SK-MEL-5 (cell line): ENCODE results near the gene POGZ. TPM values are rescaled to one million over a fixed set of nuclear protein-coding genes. Genes with fewer than 3 reads are reported as not detected.
A peak's percentile ranks its signal among the peaks of the same experiment; 100 is the strongest.
"Not testable (repeated sequence)": the region's sequence is repeated elsewhere in the genome, so short reads cannot be mapped to it uniquely, and the experiment has no call there.

Source experiments
- DNase-seq: peaks from one replicate; pipeline ENCODE4 v3.0.0-alpha.2; 2016; ENCODE audit warnings: low read depth, low spot score
- in situ Hi-C: cut with HindIII; loops from 2 replicates; pipeline ENCODE4 v1.10.0; 2016; ENCODE audit warnings: low sequenced_read_pairs, high pct_unique_total_duplicates, low pct_unique_long_range_greater_than_20kb
- total RNA-seq: library from RNA; depleted of rRNA; stranded (reverse); fragments of >200 nt; shearing (Covaris generic); gene quantifications from 2 replicates; pipeline ENCODE4 v1.2.3, GENCODE V29; 2014

The POGZ gene
- total RNA-seq, 1 experiment from 2014 or later = 25.5 TPM

DNA sequence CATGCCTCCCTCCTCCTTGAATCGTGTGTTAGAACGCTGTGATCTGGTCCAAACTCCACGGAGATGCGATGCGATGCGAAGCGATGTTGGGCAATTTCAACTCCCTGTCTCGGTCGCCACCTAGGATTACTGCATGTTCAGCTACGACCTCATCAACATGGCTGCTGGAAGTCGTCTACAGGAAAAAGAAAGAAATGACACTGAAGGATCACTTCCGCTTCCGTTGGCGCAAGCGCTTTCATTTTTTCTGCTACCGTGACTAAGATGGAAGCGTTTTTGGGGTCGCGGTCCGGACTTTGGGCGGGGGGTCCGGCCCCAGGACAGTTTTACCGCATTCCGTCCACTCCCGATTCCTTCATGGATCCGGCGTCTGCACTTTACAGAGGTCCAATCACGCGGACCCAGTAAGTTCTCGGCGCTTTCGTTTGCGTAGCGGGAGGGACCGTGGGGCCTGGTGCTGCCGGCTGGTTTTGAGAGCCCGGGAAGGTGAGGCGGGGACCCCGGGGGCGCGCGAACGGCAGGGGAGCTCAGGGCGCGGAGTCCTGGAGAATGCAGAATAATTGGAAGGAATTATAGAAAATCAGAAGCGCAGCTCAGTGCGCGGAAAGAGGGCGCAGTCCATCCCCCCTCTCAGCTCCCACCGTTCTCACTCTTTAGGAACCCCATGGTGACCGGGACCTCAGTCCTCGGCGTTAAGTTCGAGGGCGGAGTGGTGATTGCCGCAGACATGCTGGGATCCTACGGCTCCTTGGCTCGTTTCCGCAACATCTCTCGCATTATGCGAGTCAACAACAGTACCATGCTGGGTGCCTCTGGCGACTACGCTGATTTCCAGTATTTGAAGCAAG, 59.7 kb downstream of the POGZ start, which contains the start of gene PSMB4:
Gene PSMB4, plus strand, starts transcription at position 250 of the 848 bp plus-strand sequence. Its CDS starts 15 bp downstream, at position 265.
- DNase-seq = peak; percentile 97
- in situ Hi-C loops = no loop called here

DNA sequence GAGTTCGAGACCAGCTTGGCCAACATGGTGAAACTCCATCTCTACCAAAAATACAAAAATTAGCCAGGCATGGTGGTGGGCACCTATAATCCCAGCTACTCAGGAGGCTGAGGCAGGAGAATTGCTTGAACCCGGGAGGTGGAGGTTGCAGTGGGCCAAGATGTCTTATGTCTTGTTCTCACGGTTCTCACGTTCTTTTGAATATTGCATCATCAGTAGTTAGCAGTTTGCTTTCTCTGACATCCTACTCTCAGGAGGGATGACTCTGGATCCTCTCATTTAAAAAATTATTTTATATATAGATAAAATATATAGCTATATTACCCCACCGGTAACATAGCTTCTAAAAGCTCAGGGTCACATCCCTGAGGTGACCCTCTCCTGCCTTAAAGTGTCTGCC, 63.0 kb downstream of the POGZ start:
- in situ Hi-C loops, DNase-seq: not testable (repeated sequence)

DNA sequence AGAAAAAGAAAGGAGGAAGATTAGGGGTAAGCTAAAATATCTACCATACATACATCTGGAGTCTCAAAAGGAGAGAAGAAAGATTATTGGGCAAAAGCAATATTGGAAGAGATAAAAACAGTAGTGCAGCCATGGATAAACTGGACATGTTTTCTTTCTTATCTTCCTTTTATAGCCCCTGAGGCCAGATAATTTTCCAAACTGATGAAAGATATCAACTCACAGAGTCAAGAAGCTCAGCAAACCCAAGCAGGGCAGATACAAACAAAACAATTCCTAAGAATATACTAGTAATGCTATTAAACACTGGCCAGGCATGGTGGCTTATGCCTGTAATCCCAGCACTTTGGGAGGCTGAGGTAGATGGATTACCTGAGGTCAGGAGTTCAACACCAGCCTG, 65.7 kb downstream of the POGZ start:
- DNase-seq = no peak
- in situ Hi-C loops = no loop called here

DNA sequence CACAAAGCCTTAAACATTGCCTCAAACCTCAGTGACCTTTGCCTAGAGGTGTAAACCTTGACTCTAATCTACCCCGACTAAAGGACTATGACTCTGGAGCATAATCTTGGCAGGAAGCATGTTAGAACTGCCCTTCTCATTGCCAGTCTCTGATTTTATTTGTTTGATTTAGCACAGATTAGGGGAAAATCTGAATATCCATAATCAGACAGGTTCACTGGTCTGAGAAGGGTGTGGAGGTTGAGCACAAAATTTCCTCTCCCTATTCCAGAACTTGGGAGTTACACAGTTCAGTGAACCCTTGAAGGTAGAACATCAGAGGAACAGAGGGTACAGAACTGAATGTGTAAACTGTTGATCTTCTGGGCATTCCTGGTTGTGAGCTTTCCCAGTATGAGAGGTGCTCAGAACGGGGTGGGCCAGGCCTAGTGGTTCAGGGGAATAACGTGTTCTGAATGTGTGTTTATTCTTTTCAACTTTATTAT, 68.2 kb downstream of the POGZ start:
- no peak for DNase-seq
- in situ Hi-C loops = no loop called here

DNA sequence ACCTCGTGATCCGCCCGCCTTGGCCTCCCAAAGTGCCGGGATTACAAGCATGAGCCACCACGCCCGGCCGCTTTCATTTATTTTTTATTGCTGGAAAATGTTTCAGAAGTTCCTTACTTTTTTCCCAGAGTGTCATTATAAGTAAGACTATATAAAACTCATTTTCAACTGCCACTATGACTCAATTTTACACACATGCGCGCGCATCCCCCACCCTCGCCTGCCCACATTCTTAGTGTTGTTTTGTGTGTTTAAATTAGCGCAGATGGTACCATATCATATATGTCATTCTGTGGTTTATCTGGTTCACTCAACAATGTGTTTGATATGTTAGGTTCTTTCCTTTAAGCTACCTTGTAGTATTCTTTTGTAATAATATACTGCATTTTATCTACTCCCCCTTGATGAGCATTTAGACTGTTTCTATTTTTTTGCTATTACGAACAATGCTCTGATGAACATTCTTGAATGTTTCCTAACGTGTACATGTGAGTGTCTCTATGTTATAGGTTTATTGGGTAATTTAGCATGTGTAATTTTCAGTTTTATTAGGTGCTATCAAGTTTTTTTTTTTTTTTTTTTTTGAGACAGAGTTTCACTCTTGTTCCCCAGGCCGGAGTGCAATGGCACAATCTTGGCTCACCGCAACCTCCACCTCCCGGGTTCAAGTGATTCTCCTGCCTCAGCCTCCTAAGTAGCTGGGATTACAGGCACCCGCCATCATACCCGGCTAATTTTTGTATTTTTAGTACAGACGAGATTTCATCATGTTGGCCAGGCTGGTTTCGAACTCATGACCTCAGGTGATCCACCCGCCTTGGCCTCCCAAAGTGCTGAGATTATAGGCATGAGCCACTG, 68.8 kb downstream of the POGZ start:
- DNase-seq, in situ Hi-C loops: not testable (repeated sequence)

DNA sequence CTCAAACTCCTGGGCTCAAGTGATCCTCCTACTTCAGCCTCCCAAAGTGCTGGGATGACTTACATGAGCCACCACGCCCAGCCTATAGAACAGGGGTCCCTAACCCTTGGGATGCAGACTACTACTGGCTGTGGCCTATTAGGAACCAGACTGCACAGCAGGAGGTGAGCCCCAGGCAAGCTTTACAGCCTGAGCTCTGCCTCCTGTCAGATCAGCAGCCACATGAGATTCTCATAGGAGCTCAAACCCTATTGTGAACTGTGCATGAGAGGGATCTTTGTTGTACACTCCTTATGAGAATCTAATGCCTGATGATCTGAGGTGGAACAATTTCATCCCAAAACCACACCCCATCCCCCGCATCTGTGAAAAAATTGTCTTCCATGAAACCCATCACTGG, 73.3 kb downstream of the POGZ start:
- peak; percentile 51 for DNase-seq
- in situ Hi-C loops = no loop called here

DNA sequence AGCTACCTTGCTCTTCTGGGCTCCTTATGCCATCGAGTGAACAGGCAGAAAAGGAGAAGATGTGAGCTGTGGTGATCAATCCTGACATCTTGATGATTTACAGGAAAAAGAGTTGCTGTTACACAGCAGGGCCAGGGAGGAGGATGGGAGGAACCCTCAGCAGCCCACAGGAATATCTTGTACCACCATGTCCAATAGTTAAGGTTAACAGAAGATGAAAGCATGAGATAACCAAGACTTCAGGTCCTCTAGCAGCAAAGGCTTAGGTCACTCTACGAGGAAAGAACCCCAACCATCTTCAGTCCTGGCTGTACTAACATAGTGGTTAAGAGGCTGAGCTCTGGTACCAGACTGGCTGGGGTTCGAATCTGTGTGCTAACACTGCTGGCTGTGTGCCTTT, 74.7 kb downstream of the POGZ start:
- no peak for DNase-seq
- in situ Hi-C loops = no loop called here

DNA sequence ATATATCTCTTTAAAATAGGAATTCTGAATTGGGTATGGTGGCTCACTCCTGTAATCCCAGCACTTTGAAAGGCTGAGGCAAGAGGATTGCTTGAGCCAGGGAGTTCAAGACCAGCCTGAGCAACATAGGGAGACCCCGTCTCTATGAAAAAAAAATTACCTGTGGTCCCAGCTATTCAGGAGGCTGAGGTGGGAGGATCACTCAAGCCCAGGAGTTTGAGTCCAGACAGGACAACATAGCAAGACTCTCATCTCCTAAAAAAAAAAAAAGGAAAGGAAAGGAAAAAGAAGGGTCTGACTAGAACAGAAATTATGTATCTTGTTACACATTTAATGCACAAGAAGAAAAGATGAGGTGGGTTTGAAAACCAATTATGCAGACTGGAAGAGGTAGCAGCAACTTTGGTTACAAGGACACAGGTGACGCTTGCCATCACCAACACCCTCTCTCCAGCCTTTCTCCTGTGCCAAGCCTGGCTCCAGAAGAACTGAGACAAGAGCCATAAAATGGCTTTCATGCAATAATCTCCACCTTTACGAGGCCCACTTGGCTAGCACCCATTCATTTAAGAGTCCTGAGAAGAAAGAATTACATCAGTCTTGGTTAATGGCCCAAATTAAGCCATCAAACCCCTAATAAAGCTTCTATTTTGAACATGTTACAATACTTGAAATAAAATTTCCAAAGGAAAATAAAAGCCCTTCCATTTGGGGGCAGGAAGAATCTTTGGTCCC, 82.0 kb downstream of the POGZ start:
- DNase-seq = no peak

DNA sequence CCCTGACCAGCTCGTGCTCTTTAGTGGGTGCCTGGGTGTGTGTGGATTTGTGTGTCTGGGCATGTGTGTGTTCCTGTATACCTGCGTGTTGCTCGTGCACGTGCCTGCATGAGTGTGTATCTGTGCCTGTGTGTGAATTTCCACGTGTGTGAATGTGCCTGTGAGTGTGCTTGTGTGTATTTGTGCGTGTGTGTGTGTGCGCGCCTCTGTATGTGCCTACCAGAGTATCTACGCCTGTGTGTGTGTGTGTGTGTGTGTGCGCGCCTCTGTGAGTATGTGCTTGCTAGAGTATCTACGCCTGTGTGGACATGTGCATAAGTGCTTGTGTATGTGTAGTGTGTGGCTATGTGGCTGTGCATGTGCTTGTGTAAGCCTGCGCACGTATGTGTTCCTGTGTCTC, 86.1 kb downstream of the POGZ start:
- in situ Hi-C loops = no loop called here
- DNase-seq = no peak

More for the DNA sequence above, 82.0 kb downstream of the POGZ start:
- in situ Hi-C loops = no loop called here

DNA sequence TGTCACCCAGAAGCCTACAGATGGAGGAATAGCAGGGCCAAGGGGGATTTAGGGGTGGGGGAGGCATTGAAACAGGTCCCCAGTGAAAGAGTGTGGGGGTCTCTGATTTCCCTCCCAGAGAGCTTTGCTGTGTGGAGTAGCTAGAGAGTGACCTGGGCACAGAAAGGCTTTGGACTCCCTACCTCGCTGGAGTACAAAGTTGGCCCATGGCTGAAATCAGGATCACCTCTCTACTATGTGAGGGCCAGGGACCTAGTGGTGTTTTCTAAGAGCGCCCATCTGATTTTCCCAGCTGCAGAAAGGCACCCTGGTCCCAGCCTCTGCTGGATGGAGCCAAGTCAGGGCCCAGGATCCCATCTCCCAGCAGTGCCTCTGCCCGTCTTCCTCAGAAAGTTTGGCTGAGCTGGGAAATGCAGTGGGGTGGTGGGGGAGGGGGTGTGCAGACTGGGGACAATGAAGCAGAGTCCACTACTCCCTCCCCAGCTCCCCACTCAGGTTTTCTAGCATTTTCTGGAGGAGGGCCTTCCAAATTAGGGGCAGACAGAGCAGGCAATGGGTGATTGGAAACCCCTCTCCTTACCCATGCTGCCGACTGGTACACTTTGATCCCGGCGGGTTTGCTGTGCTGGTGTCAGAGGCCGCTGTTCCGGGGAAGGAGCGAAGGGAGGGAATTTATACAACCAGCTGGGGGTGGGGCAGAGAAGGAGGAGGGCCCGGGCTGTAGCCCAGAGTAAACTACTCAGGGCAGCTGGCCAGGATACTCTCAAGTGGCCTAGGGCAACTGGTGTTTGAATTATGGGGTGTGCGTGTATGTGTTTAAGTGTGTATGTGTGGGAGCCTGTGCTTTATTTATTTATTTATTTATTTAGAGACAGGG, 87.0 kb downstream of the POGZ start, which contains the start of gene SELENBP1:
Gene SELENBP1, minus strand, starts transcription at position 648 of the 877 bp plus-strand sequence. Its CDS starts 64 bp downstream, at position 584.
- no peak for DNase-seq
- in situ Hi-C loops = no loop called here

DNA sequence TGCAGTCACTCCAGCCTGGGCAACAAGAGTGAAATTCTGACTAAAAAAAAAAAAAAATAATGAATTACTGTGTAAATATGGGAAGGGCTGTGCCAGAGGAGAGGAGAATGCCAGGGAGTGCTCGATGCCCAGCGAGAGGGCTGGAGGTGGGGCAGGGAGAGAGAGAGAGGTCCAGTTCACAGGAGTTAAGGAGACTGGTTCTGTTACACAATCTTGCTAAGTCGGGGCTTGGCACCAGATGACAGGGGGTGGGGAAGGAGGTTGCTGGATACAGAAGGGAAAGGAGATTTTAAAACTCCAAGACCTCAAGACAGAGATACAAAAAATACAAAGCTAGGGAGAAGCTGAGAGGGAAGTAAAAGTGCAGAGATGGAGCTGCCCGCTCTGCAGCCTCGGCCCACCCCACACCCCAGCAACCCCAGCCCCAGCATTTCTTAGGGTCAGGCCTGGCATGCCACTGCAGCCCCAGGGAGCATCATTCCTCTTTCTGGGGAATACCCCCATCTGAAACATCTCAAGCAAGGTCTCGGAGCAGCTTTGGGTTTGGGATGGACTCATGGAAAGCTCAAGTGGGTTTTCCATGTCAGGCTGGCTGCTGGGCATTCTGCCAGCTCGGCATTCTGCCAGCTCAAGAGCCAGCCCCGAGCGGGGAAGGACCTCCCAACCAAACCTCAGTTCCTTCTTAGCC, 87.8 kb downstream of the POGZ start:
- DNase-seq = no peak
- in situ Hi-C loops = no loop called here

DNA sequence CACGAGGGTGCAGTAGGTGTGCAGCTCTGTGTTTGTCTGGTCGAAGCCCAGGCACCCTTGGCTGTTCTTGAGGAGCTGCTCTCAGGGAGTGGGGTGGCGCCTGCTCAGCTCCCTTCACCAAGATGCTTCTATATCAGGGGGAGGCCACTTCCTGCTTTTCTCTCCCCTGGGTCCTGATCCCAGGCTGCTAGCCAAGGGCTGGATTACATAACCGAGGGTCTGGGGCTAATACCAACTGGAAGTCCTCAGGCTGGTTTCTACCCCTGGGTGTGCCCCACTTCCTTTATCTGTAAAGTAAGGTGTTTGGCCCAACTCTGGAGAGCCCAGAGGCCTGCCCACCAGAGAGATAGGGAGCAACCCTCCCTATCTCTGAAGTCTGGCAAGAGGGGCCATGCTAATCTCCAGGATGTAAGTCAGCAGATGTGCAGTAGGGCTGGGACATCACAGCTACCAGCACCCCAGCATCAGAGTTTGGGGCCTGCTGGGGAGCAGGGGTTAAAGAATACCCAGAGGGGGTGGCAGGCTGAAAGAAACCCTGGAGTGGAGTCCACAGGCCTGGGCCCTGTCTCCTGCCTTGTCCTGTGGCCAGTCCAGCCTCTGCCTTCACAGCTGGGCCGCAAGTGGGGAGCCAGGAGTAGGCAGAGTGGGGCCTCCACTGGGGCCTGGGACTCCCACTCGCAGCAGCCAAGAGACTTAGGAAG, 88.9 kb downstream of the POGZ start:
- in situ Hi-C loops = no loop called here
- no peak for DNase-seq

DNA sequence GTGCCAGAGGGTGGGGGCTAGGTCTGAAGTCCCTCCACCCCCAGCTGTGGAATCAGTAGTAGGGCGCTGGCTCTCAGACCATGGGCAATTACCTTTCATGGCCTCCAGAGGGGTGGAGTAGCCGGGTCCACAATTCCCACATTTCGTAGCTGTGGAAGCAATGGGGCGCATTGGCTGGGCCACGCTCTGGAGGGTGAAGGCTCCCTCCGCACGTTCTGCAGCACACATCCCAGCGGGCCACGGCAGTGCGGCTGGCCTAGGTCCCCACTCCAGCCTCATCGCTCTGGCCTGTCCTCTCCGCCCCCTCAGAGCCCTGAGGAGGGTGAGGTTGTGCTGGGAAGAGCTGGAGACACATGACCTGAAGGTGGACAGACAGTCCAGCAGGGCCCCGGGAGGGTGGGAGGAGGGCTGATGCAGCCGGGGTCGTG, 89.7 kb downstream of the POGZ start:
- in situ Hi-C loops = no loop called here
- no peak for DNase-seq

DNA sequence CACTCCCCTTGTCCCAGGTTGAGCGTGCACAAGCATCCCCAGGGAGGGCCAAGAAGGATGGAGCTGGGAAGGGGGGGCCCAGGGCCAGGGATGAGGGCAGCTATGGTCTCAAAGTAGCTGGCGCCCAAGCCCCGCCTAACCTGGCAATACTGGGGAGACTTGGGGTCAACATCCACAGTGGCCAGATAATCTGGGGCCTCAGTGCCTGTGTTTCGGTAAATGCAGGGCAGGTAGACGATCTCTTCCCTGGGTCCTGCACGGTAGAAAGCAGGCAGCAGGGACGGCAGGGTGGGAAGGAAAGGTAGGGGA, 90.0 kb downstream of the POGZ start:
- in situ Hi-C loops = no loop called here
- no peak for DNase-seq

DNA sequence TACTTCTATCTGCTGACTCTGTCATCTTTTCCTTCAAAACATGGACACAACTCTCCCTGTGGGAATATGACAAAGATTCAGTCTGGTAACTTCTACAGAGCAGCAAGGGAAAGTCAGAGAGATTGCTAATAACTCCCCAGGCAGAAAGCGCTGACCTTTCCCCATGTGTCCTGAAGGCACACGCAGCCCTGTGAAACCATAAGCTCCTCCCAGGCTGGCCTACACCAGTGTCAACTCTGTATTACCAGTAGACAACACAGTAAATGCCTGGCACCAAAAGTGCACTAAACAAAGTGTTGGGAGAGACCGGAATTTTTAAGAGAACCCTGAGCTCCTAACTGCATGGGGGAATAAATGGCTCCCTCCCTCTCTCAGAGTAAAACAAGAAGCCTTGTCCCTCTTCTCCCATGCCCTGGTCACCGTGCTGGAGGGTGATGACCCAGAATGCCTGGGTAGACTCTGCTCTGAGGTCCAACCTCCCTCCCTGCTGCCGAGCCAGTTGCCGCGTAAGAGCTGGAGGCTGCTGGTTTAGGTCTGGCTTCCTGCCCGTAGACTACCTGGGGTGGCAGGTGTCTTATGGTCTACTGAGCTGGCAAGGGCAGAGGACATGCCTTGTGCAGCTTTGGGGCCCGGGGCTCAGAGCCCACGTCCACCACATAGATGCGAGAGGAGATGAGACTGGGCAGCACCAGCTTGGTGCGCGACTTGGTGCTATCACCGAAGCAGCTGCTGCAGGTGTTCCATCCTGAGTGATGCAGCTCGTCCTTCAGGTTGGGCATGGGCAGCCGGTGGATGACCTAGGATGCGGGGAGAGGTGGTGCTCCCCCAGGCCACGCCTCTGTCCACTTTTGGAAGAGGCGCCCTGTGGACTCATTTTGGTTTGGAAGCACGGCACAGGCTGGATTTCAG, 90.6 kb downstream of the POGZ start:
- in situ Hi-C loops = no loop called here
- DNase-seq = no peak
